Keratinocyte (primary cell): ENCODE results near the gene TEKT3. TPM values are rescaled to one million over a fixed set of nuclear protein-coding genes. Genes with fewer than 3 reads are reported as not detected.

Source experiments
- DNase-seq: peaks from one replicate; pipeline ENCODE4 v3.0.0-alpha.2; 2011; ENCODE audit warnings: low read depth, missing footprints, low spot score
- FAIRE-seq: peaks from 2 replicates; lab custom pipeline; 2011; peaks lifted over from hg19 to GRCh38; lab: Jason Lieb, UNC
- H2AFZ ChIP-seq: 2 replicates; pipeline ENCODE4 v1.6.0; 2012; ENCODE audit warnings: low read length, control low read depth, inconsistent platforms; ENCODE audit not compliant: control insufficient read depth
- H3K27ac ChIP-seq: 2 replicates; pipeline ENCODE4 v1.5.1; 2011; ENCODE audit warnings: low read length; ENCODE audit not compliant: control insufficient read depth, insufficient read depth
- H3K27me3 ChIP-seq: 3 replicates; pipeline ENCODE4 v1.6.0; 2011; ENCODE audit warnings: low read length; ENCODE audit not compliant: control insufficient read depth, insufficient read depth; ENCODE audit errors: extremely low read depth
- H3K36me3 ChIP-seq, 2 experiments: 2 replicates in 1 of 2; 3 replicates in 1 of 2; pipeline ENCODE4 v1.5.1; 2011; ENCODE audit warnings: low read length in 2 of 2, mild to moderate bottlenecking in 1 of 2; ENCODE audit not compliant: control insufficient read depth in 2 of 2, insufficient read depth in 2 of 2; ENCODE audit errors: extremely low read depth in 1 of 2
- H3K4me1 ChIP-seq: 3 replicates; pipeline ENCODE4 v1.5.1; 2011; ENCODE audit warnings: low read length; ENCODE audit not compliant: control insufficient read depth, insufficient read depth; ENCODE audit errors: extremely low read depth
- H3K4me2 ChIP-seq: 3 replicates; pipeline ENCODE4 v1.6.0; 2011; ENCODE audit warnings: low read depth, low read length; ENCODE audit not compliant: control insufficient read depth, insufficient read depth; ENCODE audit errors: extremely low read depth
- H3K4me3 ChIP-seq, 3 experiments: fragments of 200-600 bp in 1 of 3; sonication (generic) in 1 of 3; 2 replicates in 2 of 3; 3 replicates in 1 of 3; pipeline ENCODE4 v1.5.1; 2011 to 2016; ENCODE audit warnings: low read length in 3 of 3, mild to moderate bottlenecking in 3 of 3, control low read depth in 2 of 3, inconsistent platforms in 1 of 3, low read depth in 1 of 3, mixed read lengths in 1 of 3, mixed run types in 1 of 3, moderate library complexity in 1 of 3; ENCODE audit not compliant: control insufficient read depth in 2 of 3, insufficient read depth in 2 of 3; ENCODE audit errors: extremely low read depth in 1 of 3
- H3K79me2 ChIP-seq: 2 replicates; pipeline ENCODE4 v1.6.0; 2012; ENCODE audit warnings: low read length; ENCODE audit not compliant: control insufficient read depth, insufficient read depth
- H3K9ac ChIP-seq: 3 replicates; pipeline ENCODE4 v1.6.0; 2011; ENCODE audit warnings: low read length; ENCODE audit not compliant: control insufficient read depth, insufficient read depth; ENCODE audit errors: extremely low read depth
- H3K9me1 ChIP-seq: 3 replicates; pipeline ENCODE4 v1.6.0; 2011; ENCODE audit warnings: low read length; ENCODE audit not compliant: control insufficient read depth, insufficient read depth; ENCODE audit errors: extremely low read depth
- H3K9me3 ChIP-seq: 2 replicates; pipeline ENCODE4 v1.5.1; 2012; ENCODE audit warnings: low read depth, low read length; ENCODE audit not compliant: control insufficient read depth
- H4K20me1 ChIP-seq: 3 replicates; pipeline ENCODE4 v1.6.0; 2011; ENCODE audit warnings: low read length; ENCODE audit not compliant: control insufficient read depth, insufficient read depth; ENCODE audit errors: extremely low read depth
- CTCF ChIP-seq, 3 experiments: IDR thresholded peaks in 1 of 3; conservative IDR thresholded peaks in 1 of 3; optimal IDR thresholded peaks in 1 of 3; 2 replicates in 2 of 3; 3 replicates in 1 of 3; pipeline versions ENCODE3 to v1.5.1; 2011; ENCODE audit warnings: low read length in 3 of 3, mild to moderate bottlenecking in 3 of 3, moderate library complexity in 2 of 3, control low read depth in 1 of 3, inconsistent platforms in 1 of 3; ENCODE audit not compliant: insufficient read depth in 2 of 3; ENCODE audit errors: extremely low read depth in 1 of 3
- EZH2 ChIP-seq: IDR thresholded peaks from one replicate; pipeline ENCODE4 v1.6.1; 2012; ENCODE audit warnings: inconsistent platforms, mild to moderate bottlenecking, low read length, moderate library complexity
- dilution Hi-C: fragments of 300-500 bp; cut with MboI; formaldehyde crosslinking; loops from one replicate; pipeline ENCODE4 v1.7.0; 2020; ENCODE audit warnings: low sequenced_read_pairs; ENCODE audit not compliant: extremely low pct_ligation_motif_present
- polyA plus RNA-seq, 5 experiments: library from polyadenylated mRNA; depleted of rRNA in 3 of 5; stranded (reverse) in 3 of 5; stranded (forward) in 1 of 5; unstranded in 1 of 5; fragments of >200 nt; gene quantifications; 1 replicate in 1 of 5; 2 replicates in 3 of 5; 3 replicates in 1 of 5; pipeline versions ENCODE4 v1.2.1 to v1.2.3, GENCODE V29; 2011 to 2012; ENCODE audit warnings: missing spikeins in 2 of 5, low read depth in 1 of 5, low replicate concordance in 1 of 5

Gene TEKT3
- polyA plus RNA-seq, 1 donor (not counting 4 experiments of a cell fraction or from before 2014, with no cell fraction given) = 0.16 TPM

DNA sequence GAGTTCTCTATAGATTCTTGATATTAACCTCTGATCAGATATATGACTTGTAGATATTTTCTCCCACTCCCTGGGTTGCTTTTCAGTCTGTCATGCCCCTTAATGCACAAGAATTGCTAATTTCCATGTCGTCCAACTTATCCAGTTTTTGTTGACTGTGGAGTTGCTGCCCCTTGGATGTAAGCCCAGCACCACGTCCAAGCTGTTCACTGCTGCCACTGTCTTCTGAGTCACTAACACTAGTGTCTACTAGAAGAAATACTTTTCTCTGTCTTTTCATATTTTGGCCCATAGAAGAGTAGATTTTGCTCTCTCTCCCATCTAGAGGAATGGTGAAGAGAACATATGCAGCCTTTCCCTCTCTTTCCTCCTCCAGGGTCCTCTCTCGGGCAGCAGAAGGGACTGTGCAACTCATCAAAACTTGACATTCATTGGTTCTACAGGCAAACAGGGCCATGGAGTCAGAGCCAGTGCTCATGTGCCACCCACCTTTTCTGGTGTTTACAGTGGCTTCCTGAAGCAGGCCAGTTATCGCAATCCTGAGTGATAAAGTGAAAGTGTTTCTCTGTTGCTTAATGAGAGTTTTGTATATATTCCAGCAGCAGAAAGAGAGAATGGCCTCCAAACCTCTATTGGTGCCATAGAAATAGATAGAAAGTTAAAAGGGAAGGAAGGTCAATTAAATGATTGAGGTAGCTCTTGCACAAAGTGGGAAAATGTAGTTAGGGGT lies 53.7 kb downstream of the TEKT3 start:
- dilution Hi-C loops = no loop called here
- Histone ChIP-seq H3K9me1 (no peaks in the 10 kb centered on the region), H4K20me1 (no peaks in the 10 kb centered on the region), H3K9ac (no peak overlapping the region), H3K36me3 (no peaks in the 10 kb centered on the region), H3K27ac (no peak overlapping the region), H3K27me3 (peaks cover 5% of the 10 kb centered on the region), H3K4me2 (no peak overlapping the region), H3K4me1 (no peaks in the 10 kb centered on the region), H2AFZ (no peak overlapping the region), H3K4me3 (no peak overlapping the region), H3K79me2 (no peaks in the 10 kb centered on the region), H3K9me3 (no peaks in the 10 kb centered on the region)
- DNase-seq = no peak
- no peak for FAIRE-seq
- TF ChIP-seq EZH2 = no peak
- no peak for TF ChIP-seq CTCF (optimal IDR thresholded peaks at IDR 0.05 in 1 of 3, IDR thresholded peaks at IDR 0.05 in 1 of 3, conservative IDR thresholded peaks at IDR 0.05 in 1 of 3; ENCODE audit: extremely low read depth in 1 of 3, insufficient read depth in 2 of 3, low read length in 3 of 3)

DNA sequence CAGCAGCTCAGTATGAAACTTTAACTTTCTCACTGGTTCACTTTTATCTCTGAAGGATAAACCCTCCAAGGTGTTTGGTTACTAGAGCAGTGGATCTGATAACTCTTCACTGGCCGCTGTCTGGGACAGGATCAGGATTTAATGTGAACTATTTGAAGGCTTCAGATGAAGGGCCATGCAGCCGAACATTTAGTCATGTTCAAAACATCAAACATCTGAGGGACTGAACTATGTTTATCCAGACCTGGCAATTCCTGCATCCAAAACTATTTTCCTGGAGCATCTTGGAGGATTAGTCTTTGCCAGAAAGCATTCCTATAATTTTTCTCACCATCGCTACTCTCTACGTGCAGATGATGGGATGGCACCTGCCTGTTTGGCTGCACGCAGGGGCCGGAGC lies 55.9 kb downstream of the TEKT3 start:
- Histone ChIP-seq H3K9me3 (no peaks in the 10 kb centered on the region), H3K27me3 (peaks cover 5% of the 10 kb centered on the region), H3K4me2 (no peak overlapping the region), H3K4me3 (no peak overlapping the region), H3K36me3 (no peaks in the 10 kb centered on the region), H3K9me1 (no peaks in the 10 kb centered on the region), H3K79me2 (no peaks in the 10 kb centered on the region), H3K4me1 (no peaks in the 10 kb centered on the region), H3K27ac (no peak overlapping the region), H2AFZ (no peak overlapping the region), H4K20me1 (no peaks in the 10 kb centered on the region), H3K9ac (no peak overlapping the region)
- TF ChIP-seq EZH2 (no peak), CTCF (optimal IDR thresholded peaks at IDR 0.05 in 1 of 3, IDR thresholded peaks at IDR 0.05 in 1 of 3, conservative IDR thresholded peaks at IDR 0.05 in 1 of 3; ENCODE audit: extremely low read depth in 1 of 3, insufficient read depth in 2 of 3, low read length in 3 of 3) (no peak)
- no peak for DNase-seq
- dilution Hi-C loops = no loop called here
- FAIRE-seq = no peak
